ENCODE data around the gene DIP2C.
"Not testable (repeated sequence)": the region's sequence is repeated elsewhere in the genome, so short reads cannot be mapped to it uniquely, and the experiment has no call there.

DIP2C gene

DNA sequence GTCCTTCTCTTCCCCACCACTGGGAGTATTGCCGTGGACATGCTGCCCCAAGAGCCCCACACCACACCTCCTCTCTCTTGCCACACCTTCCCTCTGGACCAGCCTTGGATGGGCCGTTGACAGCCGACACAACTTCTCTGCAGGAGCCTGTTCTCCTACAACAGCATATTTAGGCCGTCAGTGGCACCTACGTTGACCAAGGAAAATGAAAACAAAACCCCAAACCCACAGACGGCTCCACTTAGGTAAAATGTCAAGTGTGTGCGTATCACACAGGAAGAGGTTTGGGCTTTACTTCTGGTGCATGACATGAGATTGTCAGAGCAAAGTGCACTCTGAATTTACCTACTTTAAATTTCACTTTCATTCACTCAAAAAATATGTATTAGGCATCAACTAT lies 307.7 kb downstream of the DIP2C start:
- peak in 1 of 5 donors; percentile 14 for DNase-seq

GRCh38 chr10:381346-381745 lies 308.1 kb downstream of the DIP2C start:
- DNase-seq = no peak

DNA sequence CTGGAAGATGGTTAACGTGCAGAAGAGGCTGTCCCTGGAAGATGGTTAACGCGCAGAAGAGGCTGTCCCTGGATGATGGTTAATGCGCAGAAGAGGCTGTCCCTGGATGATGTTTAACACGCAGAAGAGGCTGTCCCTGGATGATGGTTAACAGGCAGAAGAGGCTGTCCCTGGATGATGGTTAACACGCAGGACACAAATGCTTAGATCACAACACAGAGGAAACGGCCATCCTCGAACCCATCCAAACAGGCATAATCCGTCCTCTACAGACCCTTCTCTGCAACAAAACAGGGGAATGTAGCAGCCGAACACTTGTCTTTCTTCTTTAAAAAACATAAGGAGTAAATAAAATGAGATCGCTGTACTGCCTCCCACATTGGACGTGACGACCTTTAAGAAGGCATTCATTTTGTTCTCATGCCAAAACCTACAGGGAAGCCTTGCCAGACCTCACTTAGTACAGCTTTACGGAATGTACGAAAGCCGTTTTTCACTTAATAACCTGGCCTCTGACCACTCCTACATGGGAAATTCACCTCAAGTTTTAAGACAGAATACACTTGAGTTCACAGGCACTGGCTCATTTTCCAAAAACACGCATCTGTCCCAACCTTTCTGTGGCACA lies 309.0 kb downstream of the DIP2C start:
- no peak for DNase-seq

- no peak for DNase-seq
These were observed 310.4 kb downstream of the DIP2C start for GRCh38 chr10:378930-379704.

DNA sequence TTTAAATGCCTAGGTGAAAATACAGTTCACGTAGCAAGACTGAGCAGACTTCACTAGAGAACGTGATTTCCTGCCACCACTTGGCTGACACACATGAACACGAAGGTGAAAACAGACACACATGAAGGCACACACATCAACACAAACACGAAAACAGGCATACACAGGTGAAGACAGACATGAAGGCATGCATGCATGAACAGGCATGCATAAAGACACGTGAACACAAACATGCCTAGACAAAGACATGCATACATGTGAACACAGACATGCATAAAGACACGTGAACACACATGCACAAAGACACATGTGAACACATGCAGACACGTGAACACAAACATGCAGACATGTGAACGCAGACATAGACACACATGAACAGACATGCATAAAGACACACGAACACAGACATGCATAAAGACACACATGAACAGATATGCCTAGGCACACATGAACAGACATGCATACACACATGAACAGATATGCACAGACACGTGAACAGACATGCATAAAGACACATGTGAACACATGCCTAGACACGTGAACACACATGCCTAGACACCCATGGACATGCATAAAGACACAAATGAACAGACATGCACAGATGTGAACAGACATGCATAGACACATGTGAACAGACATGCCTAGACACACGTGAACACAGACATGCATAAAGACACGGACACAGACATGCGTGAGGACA lies 311.1 kb downstream of the DIP2C start:
- DNase-seq = no peak

DNA sequence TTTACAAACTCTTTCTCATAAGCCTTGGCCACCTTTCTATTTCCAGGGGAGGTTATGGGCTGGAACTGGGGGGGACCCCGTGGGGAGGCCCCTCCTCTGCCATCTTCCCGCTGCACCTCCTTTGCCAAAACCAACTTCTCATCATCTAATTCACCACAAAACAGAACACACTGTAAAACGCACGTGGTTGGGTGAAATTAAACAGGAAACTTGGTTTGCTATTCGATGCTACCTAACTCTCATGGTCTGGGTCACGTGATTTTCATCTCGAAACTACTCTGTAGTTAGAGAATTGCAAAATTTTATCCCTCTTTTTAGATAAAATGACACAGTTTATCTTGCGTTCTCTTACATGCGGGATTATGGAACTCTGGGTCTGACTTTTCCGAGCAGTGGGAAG lies 312.2 kb downstream of the DIP2C start:
- DNase-seq = no peak

DNA sequence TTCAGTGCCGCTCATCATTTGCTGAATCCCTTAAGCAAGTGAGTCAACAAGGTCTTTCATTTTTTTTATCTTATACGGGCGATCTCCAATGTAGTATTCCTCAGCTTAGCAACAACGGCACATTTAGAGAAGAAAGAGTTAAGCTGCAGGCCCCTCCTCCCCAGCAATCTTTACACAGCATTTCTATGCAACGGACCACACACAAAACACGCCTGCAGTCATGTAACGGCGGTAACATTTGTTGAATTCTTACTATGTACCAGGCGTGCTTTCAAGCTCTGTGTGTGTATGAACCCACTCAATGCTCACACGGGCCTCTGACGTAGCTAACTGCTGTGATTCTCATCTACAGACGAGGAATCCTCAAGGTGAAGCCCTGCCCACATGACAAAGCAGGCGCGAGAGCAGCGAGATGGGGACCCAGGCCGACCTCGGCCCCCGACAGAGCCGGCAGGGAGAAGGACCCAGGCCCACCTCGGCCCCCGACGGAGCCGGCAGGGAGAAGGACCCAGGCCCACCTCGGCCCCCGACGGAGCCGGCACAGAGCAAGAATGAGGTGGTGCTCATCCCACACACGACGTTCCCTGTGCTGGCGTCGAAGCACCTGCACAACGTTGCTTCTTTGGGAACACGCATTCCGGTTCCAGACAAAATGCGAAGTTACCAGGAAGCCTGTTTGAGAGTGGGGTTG lies 313.5 kb downstream of the DIP2C start:
- no peak for DNase-seq

DNA sequence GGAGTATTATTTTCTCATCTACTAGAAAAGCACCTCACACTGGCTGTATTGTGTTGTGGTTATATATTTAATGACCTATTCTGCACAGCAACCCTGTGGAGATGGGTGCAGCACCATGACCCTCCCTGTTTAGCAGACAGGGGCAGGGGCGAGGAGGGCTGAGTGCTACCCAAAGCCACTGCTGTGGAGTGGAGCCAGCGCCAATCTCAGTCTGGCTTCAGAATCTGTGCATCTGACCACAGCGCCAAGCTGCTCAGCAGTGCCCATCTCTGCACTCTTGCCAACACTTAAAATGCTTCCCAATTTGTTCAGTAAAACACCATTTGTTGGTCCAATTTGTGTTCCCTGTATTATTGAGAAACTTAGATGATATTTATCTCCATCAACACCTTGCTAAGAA lies 315.1 kb downstream of the DIP2C start:
- DNase-seq = no peak

- no peak for DNase-seq
These were observed 315.8 kb downstream of the DIP2C start for GRCh38 chr10:373526-374309.

DNA sequence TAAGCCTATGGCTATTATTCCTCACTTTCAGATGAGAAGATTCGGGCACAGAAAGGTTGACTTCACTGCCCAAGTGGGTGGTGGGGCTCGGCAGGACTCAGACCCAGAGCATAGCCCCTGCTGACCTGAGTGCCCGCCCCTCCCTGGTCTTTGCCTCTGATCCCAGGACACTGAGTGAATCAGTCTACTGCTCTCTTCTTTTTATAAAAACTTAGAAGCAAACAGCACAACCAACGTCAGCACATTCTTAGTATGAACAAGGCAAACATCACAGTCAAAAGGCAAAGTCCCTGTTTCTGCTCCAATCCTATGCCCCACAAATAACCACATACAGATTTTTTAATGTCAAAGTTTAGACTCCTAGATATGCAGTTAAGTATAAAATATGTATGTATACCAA lies 316.5 kb downstream of the DIP2C start:
- no peak for DNase-seq

DNA sequence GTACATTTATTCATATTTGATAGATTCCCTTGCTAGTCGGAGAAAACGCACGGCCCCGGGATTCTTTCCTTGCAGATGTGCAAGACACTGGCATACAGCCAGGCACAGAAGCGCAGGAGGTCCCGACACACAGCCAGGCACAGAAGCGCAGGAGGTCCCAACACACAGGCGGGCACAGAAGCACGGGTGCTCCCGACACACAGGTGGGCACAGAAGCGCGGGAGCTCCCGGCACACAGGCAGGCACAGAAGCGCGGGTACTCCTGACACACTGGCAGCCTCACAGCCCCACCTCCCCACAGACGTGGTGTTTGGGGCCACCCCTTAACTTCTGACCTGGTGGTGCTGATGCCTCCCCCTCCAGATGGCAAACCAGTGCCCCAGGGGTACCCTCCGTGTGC lies 316.9 kb downstream of the DIP2C start:
- no peak for DNase-seq

GRCh38 chr10:371515-371914 lies 318.0 kb downstream of the DIP2C start:
- no peak for DNase-seq

DNA sequence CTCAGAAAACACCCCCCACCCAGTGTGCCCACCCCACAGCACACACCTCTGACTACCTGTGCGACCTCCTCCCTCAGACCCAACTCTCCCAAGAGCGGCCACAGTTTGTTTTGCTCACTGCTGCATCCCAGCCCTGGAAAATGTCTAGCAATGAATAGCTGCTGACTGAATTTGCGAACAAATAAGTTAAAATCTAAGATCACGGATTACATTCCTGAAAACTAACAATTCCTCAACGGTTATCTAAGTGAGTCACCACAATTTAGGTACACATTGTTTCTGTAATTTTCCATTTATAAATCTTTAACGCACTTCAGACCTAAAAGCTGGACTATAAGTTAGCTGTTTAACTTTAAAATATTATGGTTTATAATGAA lies 319.0 kb downstream of the DIP2C start:
- no peak for DNase-seq

DNA sequence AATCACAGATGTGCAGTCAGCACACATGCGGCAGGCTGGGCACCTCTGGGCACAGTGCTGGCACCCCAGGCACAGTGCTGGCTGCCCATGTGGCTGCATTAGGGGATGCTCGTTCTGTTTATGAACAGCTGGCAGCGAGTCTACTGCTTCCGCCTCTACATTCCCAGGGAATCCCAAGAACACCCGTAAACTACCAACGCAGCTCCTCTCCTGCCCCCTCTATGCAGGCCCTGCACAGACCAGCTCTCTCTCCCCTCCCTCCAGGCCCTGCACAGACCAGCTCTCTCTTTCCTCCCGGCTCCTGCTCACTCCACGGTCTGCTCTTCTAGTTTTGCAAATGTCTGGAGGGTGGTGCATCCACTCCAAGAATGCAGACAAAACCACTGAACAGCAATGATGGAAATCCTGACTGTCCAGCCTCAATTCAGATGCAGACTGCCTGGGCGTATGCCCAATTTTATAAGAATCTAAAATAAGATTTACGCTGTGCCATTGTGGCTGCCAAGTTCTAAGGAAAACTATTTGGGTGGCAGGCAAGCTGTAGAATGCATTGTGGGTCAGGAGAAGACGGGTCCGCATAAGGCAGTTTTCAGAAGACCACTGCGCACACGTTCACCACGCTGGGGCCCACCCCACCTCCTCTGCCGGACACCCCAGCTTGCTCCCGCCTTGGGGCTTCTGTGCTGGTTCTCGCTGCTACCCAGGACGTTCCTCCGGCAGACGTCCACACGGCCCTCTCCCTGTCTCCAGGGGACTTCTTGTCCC lies 319.6 kb downstream of the DIP2C start:
- no peak for DNase-seq

DNA sequence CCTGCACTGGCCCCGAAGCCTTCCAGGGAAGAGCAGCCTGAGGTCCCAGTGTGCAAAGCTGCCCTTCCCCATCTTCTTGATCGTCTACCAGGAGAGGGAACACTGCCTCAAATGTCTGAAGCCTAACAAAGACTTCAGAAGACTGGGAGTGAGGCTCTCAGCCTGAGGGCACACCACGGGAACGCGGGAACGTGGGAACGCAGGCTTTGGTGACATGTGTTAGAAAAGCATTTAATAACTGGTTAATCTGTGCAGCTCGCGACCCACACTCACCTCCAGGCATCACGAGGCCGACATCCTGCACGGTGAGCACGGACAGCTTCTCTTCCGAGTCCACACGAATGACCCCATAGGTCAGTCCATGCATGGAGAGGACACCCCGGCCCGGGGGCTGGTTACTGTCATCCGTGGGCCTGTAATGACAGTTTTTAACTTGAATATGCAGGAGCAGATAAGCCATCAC lies 320.2 kb downstream of the DIP2C start:
- DNase-seq = no peak

GRCh38 chr10:368579-369220 lies 320.8 kb downstream of the DIP2C start:
- DNase-seq = no peak

- not testable (repeated sequence) for DNase-seq
These were observed 321.4 kb downstream of the DIP2C start for GRCh38 chr10:368107-368506.

GRCh38 chr10:367636-368035 lies 321.8 kb downstream of the DIP2C start:
- DNase-seq = no peak

- DNase-seq = no peak
These were observed 323.3 kb downstream of the DIP2C start for GRCh38 chr10:366186-366585.

GRCh38 chr10:364267-364775 lies 325.1 kb downstream of the DIP2C start:
- no peak for DNase-seq

DNA sequence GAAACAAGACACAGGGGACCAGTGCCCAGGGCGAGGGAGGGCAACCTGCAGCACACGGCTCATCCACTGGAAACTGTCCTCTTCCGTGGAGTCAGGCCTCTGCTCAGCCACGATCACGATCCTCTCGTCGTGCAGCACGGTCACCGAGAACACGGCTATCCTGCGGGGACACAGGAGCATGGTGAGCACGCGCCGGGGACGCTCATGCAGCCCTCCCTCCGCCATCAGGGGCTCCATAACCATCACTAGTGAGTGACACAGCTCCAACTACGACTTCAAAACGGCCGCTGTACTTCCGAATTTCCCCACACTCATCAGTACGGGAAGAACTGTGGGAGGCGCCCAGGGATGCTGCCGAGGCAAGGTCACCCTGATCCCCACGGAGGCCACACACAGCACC lies 326.3 kb downstream of the DIP2C start:
- DNase-seq = no peak

Data from T-helper 1 cell (primary cell).